Lung (tissue), 12 donors: ENCODE data around the gene TBC1D5. TPM values are rescaled to one million over a fixed set of nuclear protein-coding genes. Genes with fewer than 3 reads are reported as not detected.
"Not testable (repeated sequence)": the region's sequence is repeated elsewhere in the genome, so short reads cannot be mapped to it uniquely, and the experiment has no call there.

Experiments used
- ATAC-seq: fragments of 200-7000 bp; cut with Tn5 transposase; one replicate; pipeline ENCODE4 v1.9.1; 2020; ENCODE audit warnings: moderate number of reproducible peaks; ENCODE audit not compliant: insufficient read depth, low FRiP score
- DNase-seq, 3 donors: peaks; one replicate each; pipeline ENCODE4 v3.0.0-alpha.2; 2013 to 2017
- H3K27ac ChIP-seq, 2 donors: one replicate each; pipeline ENCODE4 v1.5.1; 2013; ENCODE audit warnings: mild to moderate bottlenecking in 2 of 2, moderate library complexity in 2 of 2, control low read depth in 1 of 2, inconsistent platforms in 1 of 2, low read depth in 1 of 2, low read length in 1 of 2
- H3K27me3 ChIP-seq, 3 donors: one replicate each; pipeline ENCODE4 v1.5.1; 2013; ENCODE audit warnings: low read length in 2 of 3; ENCODE audit not compliant: control insufficient read depth in 3 of 3, insufficient read depth in 3 of 3
- H3K36me3 ChIP-seq, 4 donors: one replicate each; pipeline ENCODE4 v1.5.1; 2013; ENCODE audit warnings: low read length in 4 of 4, mild to moderate bottlenecking in 1 of 4, moderate library complexity in 1 of 4; ENCODE audit not compliant: control insufficient read depth in 4 of 4, insufficient read depth in 4 of 4
- H3K4me1 ChIP-seq, 5 donors: one replicate each; pipeline ENCODE4 v1.5.1; 2013; ENCODE audit warnings: low read length in 5 of 5, mild to moderate bottlenecking in 2 of 5, moderate library complexity in 1 of 5; ENCODE audit not compliant: control insufficient read depth in 5 of 5, insufficient read depth in 5 of 5
- H3K4me3 ChIP-seq: one replicate; pipeline ENCODE4 v1.5.1; 2013; ENCODE audit warnings: mild to moderate bottlenecking, control low read depth, moderate library complexity
- H3K9ac ChIP-seq, 2 donors: one replicate each; pipeline ENCODE4 v1.5.1; 2013; ENCODE audit warnings: low read length in 2 of 2, control low read depth in 1 of 2; ENCODE audit not compliant: insufficient read depth in 1 of 2
- H3K9me3 ChIP-seq, 4 donors: one replicate each; pipeline ENCODE4 v1.5.1; 2013; ENCODE audit warnings: low read length in 3 of 4, mild to moderate bottlenecking in 1 of 4, moderate library complexity in 1 of 4; ENCODE audit not compliant: control insufficient read depth in 4 of 4, insufficient read depth in 3 of 4
- WGBS, 2 donors: extraction: QIAGEN DNeasy Blood & Tissue Kit; methylation state at CpG; one replicate each; pipeline ENCODE4 v1.1.7; 2013; 5-methylcytosine and 5-hydroxymethylcytosine counted together
- polyA plus RNA-seq, 2 donors: library from polyadenylated mRNA; stranded (reverse); fragments of 200-250 nt; gene quantifications; one replicate each; pipeline ENCODE4 v1.2.1, GENCODE V29; 2013
- total RNA-seq, 2 donors: library from RNA; depleted of rRNA in 1 of 2; stranded (reverse); fragments of >200 nt in 1 of 2; gene quantifications; one replicate each; pipeline ENCODE4 v1.2.1, GENCODE V29; 2014 to 2021
- TF ChIP-seq, protein P1 (sequence below): IDR thresholded peaks from 2 replicates; pipeline ENCODE4 v1.5.1; 2012; ENCODE audit warnings: mild to moderate bottlenecking; ENCODE audit errors: control extremely low read depth, extremely low read depth
- donor health status: control.
- donor health status: control.
- donor health status: Bipolar disorder and iron deficiency.
- donor health status: healthy.
- donor health status: DM: yes; HTN: yes; CAD: no.

TBC1D5 gene
- total and polyA plus RNA-seq, 4 donors: 8.7 to 111 (median 39.6) TPM

- 96 to 97% methylated on average over 3 of the region's 3 CpGs for WGBS, 2 donors
- Histone ChIP-seq H3K27me3 (no peaks in the 10 kb centered on the region), H3K27ac (no peak overlapping the region), H3K4me1 (peaks cover 0 to 6% (median 0%) of the 10 kb centered on the region in 5 donors), H3K9me3 (no peaks in the 10 kb centered on the region), H3K36me3 (no peaks in the 10 kb centered on the region), H3K9ac (no peak overlapping the region), H3K4me3 (no peak overlapping the region)
- ATAC-seq: no peak
- DNase-seq: no peak
- TF ChIP-seq, protein P1, sequence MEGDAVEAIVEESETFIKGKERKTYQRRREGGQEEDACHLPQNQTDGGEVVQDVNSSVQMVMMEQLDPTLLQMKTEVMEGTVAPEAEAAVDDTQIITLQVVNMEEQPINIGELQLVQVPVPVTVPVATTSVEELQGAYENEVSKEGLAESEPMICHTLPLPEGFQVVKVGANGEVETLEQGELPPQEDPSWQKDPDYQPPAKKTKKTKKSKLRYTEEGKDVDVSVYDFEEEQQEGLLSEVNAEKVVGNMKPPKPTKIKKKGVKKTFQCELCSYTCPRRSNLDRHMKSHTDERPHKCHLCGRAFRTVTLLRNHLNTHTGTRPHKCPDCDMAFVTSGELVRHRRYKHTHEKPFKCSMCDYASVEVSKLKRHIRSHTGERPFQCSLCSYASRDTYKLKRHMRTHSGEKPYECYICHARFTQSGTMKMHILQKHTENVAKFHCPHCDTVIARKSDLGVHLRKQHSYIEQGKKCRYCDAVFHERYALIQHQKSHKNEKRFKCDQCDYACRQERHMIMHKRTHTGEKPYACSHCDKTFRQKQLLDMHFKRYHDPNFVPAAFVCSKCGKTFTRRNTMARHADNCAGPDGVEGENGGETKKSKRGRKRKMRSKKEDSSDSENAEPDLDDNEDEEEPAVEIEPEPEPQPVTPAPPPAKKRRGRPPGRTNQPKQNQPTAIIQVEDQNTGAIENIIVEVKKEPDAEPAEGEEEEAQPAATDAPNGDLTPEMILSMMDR: no peak
Observed at GRCh38 chr3:17352620-17353019, 389.8 kb downstream of the TBC1D5 start.

DNA sequence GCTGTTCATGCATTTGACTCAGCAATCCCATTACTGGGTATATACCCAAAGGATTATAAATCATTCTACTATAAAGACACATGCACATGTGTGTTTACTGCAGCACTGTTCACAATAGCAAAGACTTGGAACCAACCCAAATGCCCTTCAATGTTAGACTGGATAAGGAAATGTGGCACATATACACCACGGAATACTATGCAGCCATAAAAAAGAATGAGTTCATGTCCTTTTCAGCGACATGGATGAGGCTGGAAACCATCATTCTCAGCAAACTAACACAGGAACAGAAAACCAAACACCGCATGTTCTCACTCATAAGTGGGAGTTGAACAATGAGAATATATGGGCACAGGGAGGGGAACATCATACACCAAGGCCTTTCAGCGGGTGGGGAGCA lies 391.2 kb downstream of the TBC1D5 start:
- not testable (repeated sequence) for ATAC-seq, H3K36me3 ChIP-seq, H3K9me3 ChIP-seq, H3K9ac ChIP-seq, H3K27me3 ChIP-seq, DNase-seq, H3K27ac ChIP-seq, H3K4me3 ChIP-seq, H3K4me1 ChIP-seq
- 94% methylated on average over 4 of the region's 4 CpGs for WGBS, 2 donors

GRCh38 chr3:17349093-17349492 lies 393.3 kb downstream of the TBC1D5 start:
- Histone ChIP-seq H3K9me3 (no peaks in the 10 kb centered on the region), H3K27me3 (no peaks in the 10 kb centered on the region), H3K36me3 (no peaks in the 10 kb centered on the region), H3K4me1 (no peaks in the 10 kb centered on the region), H3K9ac (no peak overlapping the region), H3K27ac (no peak overlapping the region), H3K4me3 (no peak overlapping the region)
- 91 to 94% methylated on average over 1 of the region's 1 CpG for WGBS, 2 donors
- ATAC-seq (no peak), DNase-seq (no peak)
- TF ChIP-seq, protein P1: no peak

GRCh38 chr3:17342119-17342518 lies 400.3 kb downstream of the TBC1D5 start:
- no peak overlapping the region for H3K27ac ChIP-seq
- DNase-seq (no peak), ATAC-seq (no peak)
- no peaks in the 10 kb centered on the region for H3K9me3 ChIP-seq
- H3K4me1 ChIP-seq: no peaks in the 10 kb centered on the region
- TF ChIP-seq, protein P1: no peak
- H3K9ac ChIP-seq: no peak overlapping the region
- H3K27me3 ChIP-seq: no peaks in the 10 kb centered on the region
- H3K4me3 ChIP-seq: no peak overlapping the region
- H3K36me3 ChIP-seq: no peaks in the 10 kb centered on the region
